Frontal cortex (tissue), 4 donors: ENCODE results near the gene ENPP3. TPM values are rescaled to one million over a fixed set of nuclear protein-coding genes. Genes with fewer than 3 reads are reported as not detected.
A peak's percentile ranks its signal among the peaks of the same experiment; 100 is the strongest.

Experiments used
- DNase-seq, 2 donors: peaks; one replicate each; pipeline ENCODE4 v3.0.0; 2012; ENCODE audit warnings: low spot score in 2 of 2
- FAIRE-seq: peaks from 2 replicates; lab custom pipeline; 2012; peaks lifted over from hg19 to GRCh38; lab: Jason Lieb, UNC
- total RNA-seq: library from RNA; depleted of rRNA; stranded (reverse); fragments of >200 nt; gene quantifications from one replicate; pipeline ENCODE4 v1.2.3, GENCODE V29; 2014
- donor health status: control.
- donor health status: control.
- donor health status: control.

The ENPP3 gene
- total RNA-seq, 1 donor from 2014 or later: 0.41 TPM

DNA sequence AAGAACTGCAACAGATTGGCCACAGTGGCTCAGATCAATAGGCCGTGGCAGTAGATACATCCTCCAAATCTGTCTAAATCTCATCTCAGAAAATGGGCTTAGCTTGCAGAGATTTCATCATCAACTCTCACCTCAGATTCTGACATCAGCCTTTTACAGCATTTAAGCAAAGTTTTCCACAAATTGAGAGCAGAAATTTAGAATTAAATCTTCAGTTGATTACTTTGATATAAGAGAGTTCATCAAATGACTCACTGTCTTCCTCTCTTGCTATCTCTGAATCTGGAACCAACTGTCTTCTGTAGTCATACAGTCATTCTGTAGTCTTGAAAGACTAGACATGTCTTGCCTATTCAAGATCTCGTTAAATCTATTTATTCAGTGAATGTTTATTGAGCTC is 118.9 kb downstream of the ENPP3 start:
- no peak for FAIRE-seq
- no peak for DNase-seq

DNA sequence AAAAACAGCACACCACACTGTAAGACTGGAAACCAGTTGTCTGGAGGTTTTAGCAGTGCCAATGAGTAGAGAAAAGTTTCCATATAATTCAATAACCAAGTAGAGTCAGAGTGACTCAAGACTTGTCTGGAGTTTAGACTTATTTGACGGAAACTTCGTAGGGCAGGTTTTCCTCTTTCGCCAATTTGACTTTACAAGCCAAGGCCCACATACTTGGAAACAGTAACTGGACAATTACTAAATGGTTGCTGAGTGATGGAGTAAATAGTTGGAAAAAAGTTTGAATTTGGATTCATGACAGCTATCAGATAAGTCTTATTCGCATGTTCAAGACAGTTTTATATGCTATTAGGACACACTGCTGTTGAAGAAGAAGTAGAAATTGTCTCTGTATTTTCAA is 121.8 kb downstream of the ENPP3 start:
- FAIRE-seq: no peak
- no peak for DNase-seq

DNA sequence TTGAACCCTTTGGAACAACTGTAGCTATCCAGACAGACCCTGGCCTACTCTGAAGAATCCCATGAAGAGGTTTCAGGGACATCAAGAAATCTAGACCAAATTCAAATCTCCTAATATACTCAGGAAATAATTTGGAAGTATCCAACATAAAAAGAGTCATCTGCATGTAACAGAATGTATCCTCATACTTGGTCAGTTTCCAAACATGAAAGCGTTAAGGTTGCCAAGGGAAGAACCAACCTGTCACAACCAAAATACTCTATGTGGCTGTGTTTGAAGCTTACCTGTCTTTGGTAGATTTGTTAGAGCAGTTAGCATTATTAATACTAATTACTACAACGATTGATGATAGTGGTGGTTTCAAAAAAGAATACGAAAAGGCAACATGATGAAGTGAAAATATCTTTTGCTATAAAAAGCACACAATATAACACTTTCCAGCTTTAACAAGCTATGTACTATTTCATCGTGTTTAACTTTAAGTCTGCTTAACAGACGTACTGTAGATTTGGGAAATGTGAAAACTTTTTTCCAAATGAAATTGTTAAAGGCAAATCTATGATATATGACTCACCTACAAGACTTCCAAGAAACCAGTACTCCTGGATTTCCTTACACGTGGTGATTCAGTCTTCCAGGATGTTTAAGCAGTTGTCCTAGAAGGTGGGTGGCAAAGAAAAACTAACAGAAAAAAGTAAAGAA is 124.1 kb downstream of the ENPP3 start:
- FAIRE-seq (no peak), DNase-seq (peak in 1 of 2 donors; percentile 5)

DNA sequence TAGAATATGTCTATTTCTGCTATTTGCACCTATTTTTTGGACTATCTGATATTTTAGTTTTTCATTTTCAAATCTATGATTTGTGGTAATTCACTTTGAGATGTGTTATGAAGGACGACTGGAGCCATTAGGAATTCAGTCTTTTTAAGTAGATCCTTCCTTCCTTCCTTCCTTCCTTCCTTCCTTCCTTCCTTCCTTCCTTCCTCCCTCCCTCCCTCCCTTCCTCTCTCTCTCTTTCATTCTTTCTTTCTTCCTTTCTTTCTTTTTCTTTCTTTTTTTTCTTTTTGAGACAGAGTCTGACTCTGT is 124.6 kb downstream of the ENPP3 start:
- DNase-seq: no peak
- FAIRE-seq: no peak

DNA sequence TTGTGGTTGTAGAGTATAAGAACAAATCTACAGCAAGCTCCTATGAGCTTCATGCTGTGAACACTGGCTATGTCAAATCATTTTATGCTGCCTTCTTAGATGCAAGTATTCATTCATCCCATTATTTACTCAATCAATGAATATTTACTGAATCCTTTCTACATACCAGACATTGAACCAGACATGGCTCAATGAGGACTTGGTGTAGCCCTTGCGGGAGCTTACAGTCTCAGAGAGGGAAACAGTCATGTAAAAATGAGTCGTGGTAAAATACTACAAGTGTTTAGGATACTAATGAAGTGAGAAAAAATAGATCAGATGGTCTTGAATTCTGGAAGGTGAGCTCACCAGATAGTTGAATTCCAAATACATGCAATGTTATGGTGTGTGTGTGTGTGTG is 125.9 kb downstream of the ENPP3 start:
- no peak for FAIRE-seq
- no peak for DNase-seq

DNA sequence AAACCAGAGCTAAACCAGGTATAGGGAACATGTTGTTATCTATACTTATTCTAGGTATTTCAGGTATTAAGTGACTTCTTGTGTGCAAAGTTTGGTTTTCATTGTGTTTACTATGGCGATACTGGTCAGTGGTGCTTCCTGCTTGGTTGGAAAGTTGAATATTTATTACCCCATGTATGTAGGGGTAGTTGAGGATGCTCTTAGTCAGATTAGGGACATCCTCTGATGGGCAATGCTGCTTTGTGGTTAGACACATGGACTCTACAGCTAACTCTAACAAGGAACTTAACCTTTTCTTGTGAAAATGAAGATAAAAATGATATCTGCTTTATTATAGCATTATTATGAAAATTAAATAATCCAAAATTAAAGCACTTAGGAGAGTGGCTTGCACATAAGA is 126.6 kb downstream of the ENPP3 start:
- DNase-seq (no peak), FAIRE-seq (no peak)

DNA sequence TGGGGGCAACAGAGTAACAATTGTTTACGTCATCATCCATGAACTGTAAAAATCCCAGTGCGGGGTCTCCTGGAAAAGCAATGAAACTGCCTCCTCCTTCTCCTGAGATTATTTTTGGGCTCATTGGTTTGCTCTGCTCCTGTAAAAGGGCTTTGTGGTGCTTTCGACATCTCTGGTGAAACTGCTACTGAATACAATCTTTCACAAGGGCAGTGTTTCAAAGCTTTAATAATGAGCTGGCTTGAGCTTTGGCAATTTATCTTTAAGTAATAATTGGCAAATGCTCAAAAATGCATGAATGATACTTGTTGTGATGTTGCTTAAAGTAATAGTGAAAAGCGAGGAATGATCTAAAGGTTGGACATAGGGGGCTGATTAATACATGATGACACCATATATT is 127.2 kb downstream of the ENPP3 start:
- no peak for DNase-seq
- no peak for FAIRE-seq

DNA sequence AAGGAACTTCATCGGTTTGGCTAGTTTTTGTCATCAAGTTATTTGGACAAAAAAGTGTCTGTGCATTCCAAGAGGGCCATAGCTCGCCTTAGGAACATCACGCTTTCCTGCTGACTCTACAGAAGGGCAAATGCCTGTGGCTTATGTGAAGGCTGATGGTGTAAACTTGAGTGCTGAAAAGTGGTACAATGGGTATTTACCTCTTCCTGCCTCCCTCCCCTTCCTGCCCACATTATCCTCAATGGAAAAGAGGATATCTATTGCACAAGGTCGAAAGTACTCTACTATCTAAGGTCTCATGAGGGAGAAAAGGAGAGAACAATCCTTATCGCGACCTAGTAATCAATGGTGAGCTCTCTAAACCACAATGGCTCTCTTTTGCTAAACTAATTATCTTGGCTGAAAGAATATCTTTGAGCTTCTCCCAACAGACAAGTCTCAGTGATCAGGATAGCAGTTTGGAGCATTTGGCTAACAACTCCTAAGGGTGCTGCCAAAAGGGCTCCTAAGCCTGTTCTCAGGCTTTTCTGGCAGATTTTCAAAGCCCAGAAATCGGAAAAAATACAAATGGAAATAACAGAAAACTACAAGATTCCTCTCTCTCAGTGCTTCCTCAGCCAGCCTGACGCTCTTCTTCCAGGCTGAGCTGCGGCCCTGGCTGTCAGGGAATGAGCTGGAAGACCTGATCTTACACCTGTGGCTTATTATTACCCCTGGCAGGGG is 128.1 kb downstream of the ENPP3 start:
- FAIRE-seq (no peak), DNase-seq (no peak)

DNA sequence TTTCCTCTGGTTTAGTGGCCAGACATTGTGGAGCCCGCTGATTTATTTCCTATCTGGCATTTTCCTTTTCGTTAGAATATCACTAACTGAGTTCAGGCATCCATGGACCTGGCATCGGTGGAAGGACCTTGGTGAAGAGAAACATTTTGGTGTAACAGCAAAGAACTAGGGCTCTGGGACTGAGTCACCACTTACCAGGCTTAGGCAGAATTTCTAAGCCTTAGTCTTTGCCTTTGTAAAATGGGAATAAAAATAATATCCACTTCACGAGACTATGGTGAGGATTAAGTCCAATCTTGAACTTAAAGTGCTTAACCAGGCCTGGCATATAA is 128.7 kb downstream of the ENPP3 start:
- no peak for FAIRE-seq

DNA sequence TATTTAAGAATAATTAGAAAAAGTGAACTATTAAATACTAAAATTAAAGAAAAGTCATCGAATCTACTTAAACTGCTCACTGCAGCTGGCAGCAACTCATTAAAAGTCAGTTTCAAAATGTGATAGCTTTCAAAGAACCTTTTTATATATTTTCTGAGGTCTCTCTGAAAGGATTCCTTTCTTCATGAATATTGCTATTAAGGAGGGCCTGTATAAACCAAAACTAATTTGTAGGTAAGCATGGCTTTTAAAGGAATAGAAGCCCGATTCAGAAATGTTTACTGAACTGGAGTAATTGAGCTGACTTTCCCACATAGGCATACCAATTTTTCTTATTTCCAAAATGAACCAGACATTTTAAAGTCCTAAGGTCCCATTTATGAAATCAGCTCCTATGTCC is 129.5 kb downstream of the ENPP3 start:
- FAIRE-seq (no peak), DNase-seq (no peak)

More for the DNA sequence above, 128.7 kb downstream of the ENPP3 start:
- DNase-seq: no peak

DNA sequence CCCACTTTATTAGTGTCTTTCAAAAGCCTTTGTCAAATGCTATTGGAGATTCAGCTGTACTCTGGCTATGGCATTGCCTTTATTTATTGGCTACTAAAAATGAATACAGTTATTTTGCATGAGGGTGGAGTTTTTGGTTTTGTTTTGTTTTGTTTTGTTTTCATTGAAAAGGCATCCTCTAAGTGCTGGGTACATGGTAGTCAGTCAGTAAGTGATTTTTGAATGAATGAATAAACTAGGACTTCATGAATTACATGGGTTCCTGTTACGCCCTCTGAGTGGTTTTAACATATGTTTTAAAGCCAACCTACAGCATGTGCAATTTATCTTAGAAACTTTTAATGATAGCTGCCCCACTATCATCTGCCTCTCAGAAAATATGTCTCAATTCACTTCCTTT is 131.9 kb downstream of the ENPP3 start:
- FAIRE-seq (no peak), DNase-seq (no peak)

DNA sequence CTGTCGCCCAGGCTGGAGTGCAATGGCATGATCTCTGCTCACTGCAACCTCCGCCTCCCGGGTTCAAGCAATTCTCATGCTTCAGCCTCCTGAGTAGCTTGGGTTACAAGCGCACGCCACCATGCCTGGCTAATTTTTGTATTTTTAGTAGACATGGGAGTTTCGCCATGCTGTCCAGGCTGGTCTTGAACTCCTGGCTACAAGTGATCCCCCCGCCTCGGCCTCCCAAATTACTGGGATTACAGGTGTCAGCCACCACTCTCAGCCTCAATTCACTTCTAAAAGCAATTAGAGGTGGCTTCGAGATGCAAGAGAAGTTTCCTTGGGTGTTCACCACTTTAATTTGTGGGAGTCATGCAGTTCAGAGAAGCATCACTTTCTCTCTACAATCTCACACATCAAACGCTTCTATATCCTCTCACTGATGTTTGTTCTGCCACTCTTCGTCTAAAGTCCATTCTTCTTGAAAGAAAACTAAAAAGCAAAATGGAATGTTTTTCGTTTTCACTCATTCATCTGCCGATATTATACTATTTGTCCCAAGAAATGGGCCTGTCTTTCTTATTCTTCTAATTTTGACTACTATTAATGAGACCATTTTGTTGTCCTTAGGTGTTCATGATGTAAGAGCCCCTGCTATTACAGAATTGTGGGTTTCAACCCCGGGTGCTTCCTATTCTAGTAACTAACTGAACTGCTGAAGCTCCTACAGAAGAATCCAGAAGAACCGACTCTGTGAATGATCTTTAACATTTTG is 132.5 kb downstream of the ENPP3 start:
- DNase-seq (no peak), FAIRE-seq (no peak)

DNA sequence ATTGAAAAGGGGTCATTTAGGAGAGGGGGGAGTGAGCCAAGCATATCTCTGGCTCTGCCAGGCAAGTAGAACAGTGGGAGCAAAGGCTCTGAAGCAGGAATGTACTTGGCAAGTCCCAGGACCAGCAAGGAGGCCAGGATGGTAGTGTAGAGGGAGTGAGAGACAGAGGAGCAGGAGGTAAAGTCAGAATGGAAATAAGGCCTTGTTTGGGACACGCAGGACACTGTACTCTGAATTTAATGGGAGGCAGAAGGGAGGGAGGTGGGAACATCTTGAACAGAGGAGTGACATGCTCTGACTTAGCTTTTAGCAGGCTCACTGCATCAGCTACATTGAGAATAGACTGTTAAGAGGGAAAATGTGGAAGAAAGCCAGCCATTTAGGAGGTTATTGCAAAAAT is 133.7 kb downstream of the ENPP3 start:
- FAIRE-seq (no peak), DNase-seq (no peak)

DNA sequence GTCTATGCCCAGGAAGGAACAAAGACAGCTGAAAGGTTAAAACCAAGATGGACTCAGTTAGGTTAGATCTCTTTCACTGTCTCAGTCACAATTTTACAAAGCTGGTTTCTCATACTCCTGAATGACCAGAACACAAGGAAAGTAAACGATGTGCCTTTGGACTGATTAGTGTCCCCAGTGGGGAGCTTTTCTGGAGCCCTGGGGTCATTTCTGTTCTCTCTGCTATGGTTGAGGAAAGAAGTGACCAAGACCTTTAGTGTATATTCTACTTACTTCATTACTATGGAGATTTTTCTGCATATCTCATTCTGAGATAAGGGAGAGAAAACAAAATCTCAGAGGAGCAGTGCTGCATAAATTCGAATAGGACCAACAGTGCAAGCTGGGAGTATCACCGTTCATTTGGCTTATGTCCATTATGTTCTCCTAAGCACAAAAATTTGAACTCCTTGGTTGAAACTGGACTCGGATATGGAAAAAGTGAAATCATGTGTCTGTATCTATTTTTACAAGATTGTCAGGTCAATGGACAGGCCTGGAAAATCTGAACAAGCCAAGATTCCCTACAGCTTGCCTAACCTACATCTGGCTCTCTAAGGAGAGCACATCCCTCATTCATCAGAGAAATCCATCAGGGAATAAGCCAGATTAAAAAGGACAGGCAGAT is 136.3 kb downstream of the ENPP3 start:
- DNase-seq: no peak
- no peak for FAIRE-seq

DNA sequence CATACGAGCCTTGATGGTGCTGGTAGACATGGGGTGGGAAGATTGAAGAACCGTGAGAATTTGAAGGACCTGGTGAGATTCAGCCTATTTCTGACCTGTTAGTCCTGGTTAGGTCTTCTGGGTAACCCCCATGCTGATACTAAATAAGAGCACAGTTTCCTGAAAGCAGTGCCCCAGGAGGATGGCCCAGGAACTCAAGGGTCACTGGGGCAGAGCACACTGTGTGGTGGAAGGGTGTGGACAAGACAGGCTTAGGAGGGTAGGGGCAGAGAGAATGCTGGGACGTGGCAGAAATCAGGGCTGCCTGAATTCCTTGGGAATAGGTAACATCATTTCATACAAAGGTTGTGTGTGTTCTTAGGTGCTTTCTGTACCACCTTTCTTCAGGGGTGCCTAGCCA is 138.8 kb downstream of the ENPP3 start:
- FAIRE-seq: no peak
- no peak for DNase-seq

DNA sequence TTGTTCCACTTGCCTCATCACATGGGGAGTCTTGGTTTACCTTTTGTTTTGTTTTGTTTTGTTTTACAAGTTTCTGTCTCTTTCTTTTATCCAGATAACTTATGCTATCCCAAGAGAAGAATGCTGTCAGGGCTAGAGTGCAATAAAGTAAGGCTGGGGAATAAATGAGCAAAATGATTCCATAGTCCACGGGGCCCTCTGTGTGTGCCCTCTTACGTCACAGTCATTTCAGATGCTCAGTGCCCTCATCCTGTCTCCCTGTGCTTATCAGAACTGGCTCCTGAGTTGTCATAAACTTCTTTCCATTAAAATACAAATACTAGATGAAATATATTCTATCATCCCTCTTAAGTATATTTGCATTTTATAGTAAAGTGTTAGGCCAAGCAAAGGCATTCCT is 139.9 kb downstream of the ENPP3 start:
- DNase-seq: no peak
- FAIRE-seq: no peak

DNA sequence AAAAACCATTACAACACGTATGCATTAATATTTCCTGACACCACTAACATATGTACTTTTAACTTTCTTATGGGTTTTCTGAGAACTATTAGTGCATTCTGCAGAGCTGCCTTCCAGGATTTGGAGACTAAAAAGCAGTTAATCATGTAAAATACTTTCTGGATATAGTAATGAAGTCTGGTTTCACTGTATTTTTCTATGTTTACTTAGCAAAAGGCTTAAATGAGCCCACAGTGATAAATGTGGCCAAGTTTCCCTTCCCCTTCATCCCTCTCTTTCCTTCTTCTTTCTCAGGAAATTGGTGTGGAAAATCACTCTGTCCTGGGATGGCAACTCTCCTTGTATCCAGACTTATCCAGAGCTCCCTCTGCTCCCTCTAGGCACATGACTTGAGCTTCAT is 141.1 kb downstream of the ENPP3 start:
- FAIRE-seq: no peak
- no peak for DNase-seq

DNA sequence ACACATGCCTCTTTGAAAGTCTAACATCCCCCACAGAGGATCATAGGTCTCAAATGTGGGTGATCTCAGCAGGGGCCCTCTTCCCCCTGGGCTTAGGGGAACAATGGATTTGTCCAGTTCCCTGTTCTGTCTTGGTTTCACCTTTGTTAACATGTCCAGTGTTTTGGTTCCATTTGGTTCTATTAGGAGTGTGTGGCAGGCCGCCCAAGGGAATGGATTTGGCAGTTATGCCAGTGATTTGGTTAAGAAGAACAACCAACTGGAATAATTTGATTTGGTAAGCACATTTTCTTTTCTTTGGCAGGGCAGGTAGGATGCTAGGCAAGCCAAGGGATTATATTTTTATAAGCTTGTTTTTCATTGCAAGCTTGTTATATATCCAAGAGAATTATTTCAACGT is 142.2 kb downstream of the ENPP3 start:
- FAIRE-seq: no peak
- no peak for DNase-seq

DNA sequence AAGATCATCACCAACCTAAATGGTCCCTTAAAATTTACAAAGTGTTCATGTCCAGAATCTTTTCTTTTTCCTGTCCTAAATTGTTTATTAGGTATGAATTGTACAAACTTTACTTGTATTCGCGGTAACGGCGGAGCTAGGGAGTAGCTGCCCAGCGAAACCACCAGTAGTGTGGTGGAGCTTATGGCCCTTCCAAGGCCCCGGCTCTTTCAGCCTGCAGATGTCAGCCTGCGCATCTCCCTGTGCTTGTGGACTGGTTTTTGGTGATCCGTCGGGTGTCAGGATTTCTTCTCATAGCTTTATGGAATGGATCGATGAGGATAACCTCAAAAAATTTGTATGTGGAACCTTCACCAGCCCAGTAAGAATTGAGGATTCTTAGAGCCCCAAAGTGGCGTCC is 143.5 kb downstream of the ENPP3 start:
- FAIRE-seq (no peak), DNase-seq (no peak)

DNA sequence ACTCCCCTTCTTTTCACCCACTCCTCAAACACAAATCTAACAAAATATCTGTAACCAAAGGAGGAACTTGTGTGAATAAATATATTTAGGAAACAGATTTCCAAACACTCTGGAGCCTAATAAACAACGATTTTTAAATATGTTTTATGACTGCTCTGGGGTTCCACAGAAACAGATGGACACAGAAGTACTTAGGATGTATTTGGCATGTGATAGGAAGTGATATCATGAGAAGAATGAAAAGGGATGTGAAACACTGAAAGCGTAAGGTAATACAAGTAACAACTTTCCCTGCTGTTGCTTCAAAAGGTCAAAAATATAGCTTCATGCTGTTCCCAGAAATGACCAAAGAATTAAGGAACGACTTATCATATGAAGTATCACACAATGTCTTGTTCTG is 144.6 kb downstream of the ENPP3 start:
- no peak for DNase-seq
- FAIRE-seq: no peak

DNA sequence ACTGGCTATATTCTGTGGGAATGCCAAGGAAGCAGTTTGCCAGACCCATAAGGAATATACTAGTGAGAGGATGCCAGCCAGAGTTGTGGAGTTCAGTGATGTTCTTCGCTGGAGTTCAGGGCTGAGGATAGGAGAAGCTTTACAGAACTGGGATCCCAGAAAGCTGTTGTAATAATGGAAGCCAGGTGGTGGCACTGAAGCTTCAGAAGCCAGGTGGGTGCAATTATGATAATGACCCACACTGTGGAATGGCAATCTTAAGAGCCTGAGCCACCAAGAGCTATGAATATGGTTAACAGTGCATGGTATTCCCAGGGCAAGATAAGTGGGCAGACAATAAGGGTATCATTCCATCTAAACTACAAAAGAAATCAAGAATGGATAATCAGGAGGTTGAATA is 145.7 kb downstream of the ENPP3 start:
- DNase-seq: no peak
- no peak for FAIRE-seq
